IPS-18c (cell line): ENCODE results near the gene TRIML2.
A peak's percentile ranks its signal among the peaks of the same experiment; 100 is the strongest.

Experiments used
- H3K4me3 ChIP-seq: 2 replicates; pipeline ENCODE4 v1.7.0; 2013; ENCODE audit warnings: low read depth, mild to moderate bottlenecking, low read length, moderate library complexity; ENCODE audit not compliant: insufficient read depth
- H3K9me3 ChIP-seq: one replicate; pipeline ENCODE4 v1.6.1; 2013; ENCODE audit warnings: mild to moderate bottlenecking, low read length, moderate library complexity; ENCODE audit not compliant: control insufficient read depth, insufficient read depth

TRIML2 gene, protein sequence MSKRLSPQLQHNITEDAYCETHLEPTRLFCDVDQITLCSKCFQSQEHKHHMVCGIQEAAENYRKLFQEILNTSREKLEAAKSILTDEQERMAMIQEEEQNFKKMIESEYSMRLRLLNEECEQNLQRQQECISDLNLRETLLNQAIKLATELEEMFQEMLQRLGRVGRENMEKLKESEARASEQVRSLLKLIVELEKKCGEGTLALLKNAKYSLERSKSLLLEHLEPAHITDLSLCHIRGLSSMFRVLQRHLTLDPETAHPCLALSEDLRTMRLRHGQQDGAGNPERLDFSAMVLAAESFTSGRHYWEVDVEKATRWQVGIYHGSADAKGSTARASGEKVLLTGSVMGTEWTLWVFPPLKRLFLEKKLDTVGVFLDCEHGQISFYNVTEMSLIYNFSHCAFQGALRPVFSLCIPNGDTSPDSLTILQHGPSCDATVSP

DNA sequence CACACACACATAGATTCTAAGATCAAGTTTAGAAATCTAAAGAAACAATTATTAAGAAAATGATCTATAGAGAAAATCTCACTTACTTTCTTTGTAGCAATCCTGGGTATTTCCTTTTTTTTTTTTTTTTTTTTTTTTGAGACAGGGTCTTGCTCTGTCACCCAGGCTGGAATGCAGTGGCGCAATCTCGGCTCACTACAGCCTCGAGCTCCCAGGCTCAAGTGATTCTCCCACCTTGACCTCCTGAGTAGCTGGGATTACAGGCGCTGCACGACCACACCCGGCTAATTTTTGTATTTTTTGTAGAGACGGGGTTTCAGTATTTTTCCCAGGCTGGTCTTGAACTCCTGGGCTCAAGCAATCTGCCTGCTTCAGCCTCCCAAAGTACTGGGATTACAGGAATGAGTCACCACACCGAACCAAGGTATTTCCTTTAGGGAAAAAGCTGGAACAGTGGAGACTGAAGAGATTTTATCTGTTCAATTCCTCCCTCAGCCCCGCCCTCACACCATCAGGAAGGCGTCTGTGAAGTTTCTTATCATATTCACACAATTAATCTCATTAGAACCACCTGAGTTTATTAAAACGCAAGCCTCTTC is at the start of gene TRIML2:
TRIML2 (minus strand) TSS at position 447 of the 599 bp plus-strand sequence. CDS start 4,235 bp downstream, outside the sequence.
- H3K4me3 ChIP-seq = peak within 1 kb of the TSS; percentile 36; the same call in 1 of the 2 replicates

GRCh38 chr4:188158336-188158735 is 48.9 kb upstream of the TRIML2 start:
- Histone ChIP-seq H3K4me3 (no peak overlapping the region), H3K9me3 (peaks cover 2% of the 10 kb centered on the region)

More for the DNA sequence above, at the start of gene TRIML2:
- H3K9me3 ChIP-seq = no peaks in the 10 kb centered on the region

- Histone ChIP-seq H3K9me3 (peaks cover 4% of the 10 kb centered on the region), H3K4me3 (no peak overlapping the region)
Observed at GRCh38 chr4:188154668-188155405, 45.4 kb upstream of the TRIML2 start.

DNA sequence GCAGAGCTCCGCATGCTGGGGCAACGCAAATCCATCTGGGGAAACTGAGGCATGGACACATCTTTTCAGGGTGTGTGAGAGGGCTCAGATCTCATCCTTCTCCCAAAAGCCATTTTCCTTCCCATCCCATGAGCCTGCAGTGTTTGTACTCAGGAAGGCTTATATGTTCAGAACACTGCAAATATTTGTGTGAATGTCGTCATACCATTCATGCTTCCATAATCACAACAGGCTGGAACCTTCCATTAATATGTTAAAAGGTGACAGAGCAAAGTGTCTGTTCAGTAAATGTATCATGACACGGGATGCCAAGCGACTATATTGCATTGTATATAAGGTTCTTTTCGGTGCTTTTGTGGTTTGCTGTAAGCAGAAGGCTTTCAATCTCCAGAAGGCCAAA is 38.4 kb upstream of the TRIML2 start:
- Histone ChIP-seq H3K9me3 (peaks cover 2% of the 10 kb centered on the region), H3K4me3 (no peak overlapping the region)

DNA sequence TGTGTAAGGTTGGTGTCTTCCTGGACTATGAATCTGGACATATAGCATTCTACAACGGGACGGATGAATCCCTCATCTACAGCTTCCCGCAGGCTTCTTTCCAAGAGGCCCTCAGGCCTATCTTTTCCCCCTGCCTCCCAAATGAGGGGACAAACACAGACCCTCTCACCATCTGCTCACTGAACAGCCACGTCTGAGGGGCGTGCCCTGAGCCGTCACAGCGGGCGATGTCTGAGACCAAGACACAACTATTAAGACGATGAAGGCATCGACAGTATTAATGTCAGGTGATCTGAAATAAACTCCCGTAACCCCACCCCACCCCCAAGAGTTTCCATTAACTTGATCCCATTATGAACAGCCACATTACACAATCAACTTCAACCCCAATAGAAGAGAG is 37.8 kb upstream of the TRIML2 start:
- Histone ChIP-seq H3K4me3 (no peak overlapping the region), H3K9me3 (peaks cover 1% of the 10 kb centered on the region)

DNA sequence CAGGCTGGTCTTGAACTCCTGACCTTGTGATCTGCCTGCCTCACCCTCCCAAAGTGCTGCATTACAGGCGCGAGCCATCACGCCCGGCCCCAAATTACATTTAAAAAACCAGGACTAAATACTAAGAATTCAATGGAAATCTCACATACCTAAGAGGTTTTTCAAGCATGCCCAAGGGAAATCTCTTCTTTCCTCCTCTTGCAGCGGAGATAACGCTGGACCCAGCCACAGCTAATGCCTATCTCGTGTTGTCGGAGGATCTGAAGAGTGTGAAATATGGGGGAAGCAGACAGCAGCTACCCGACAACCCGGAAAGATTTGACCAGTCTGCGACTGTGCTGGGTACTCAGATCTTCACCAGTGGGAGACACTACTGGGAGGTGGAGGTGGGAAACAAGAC is 37.2 kb upstream of the TRIML2 start:
- H3K4me3 ChIP-seq = no peak overlapping the region
- H3K9me3 ChIP-seq = no peaks in the 10 kb centered on the region

DNA sequence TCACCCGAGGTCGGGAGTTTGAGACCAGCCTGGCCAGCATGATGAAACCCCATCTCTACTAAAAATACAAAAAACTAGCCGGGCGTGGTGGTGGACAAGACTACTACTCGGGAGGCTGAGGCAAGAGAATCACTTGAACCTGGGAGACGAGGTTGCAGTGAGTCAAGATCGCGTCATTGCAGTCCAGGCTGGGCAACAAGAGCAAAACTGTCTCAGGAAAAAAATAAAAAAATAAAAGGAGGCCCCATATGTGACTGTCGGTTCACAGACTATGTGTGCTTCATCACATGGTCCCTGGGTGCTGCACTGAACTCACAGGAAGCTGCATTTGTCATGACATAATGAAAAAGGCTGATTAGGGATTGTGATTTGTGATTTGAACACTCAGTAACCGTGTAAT is 36.2 kb upstream of the TRIML2 start:
- Histone ChIP-seq H3K4me3 (no peak overlapping the region), H3K9me3 (no peaks in the 10 kb centered on the region)

GRCh38 chr4:188143731-188144130 is 34.3 kb upstream of the TRIML2 start:
- no peak overlapping the region for H3K4me3 ChIP-seq
- H3K9me3 ChIP-seq = no peaks in the 10 kb centered on the region

DNA sequence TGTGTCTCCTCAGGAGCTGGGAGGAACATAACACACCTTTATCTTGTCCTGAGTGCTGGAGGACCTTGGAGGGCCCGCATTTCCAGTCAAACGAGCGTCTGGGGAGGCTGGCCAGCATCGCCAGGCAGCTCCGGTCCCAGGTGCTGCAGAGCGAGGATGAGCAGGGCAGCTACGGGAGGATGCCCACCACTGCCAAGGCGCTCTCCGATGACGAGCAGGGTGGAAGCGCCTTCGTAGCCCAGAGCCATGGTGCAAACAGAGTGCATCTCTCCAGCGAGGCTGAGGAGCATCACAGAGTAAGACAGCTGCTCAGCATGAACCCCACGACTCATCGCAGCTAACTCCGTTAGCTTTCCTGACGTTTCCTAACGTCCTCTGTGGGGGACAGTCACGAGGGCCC is 30.3 kb upstream of the TRIML2 start:
- no peaks in the 10 kb centered on the region for H3K9me3 ChIP-seq
- no peak overlapping the region for H3K4me3 ChIP-seq

- H3K9me3 ChIP-seq = no peaks in the 10 kb centered on the region
Observed at GRCh38 chr4:188139141-188139540, 29.7 kb upstream of the TRIML2 start, which contains the start of gene TRIML1. TRIML1 (plus strand) TSS chr4:188139441; CDS start chr4:188139559, 118 bp downstream.

GRCh38 chr4:188138227-188138626 is 28.8 kb upstream of the TRIML2 start:
- no peak overlapping the region for H3K4me3 ChIP-seq
- H3K9me3 ChIP-seq = no peaks in the 10 kb centered on the region

More at GRCh38 chr4:188139141-188139540, 29.7 kb upstream of the TRIML2 start, which contains the start of gene TRIML1:
- H3K4me3 ChIP-seq = no peak within 1 kb of the TSS

DNA sequence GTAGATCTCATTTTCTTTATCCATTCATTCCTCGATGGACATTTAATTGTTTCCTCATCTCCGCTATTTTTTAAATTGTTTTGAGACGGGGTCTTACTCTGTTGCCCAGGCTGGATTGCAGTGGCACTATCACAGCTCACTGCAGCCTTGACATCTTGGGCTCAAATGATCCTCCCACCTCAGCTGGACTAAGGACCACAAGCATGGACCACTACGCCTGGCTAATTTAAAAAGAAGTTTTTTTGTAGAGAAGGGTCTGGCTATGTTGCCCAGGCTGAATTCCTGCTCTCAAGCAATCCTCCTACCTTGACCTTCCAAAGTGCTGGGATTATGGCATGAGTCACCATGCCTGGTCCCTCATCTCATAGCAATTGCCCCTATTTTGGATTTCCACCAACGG is 22.8 kb upstream of the TRIML2 start:
- Histone ChIP-seq H3K4me3 (no peak overlapping the region), H3K9me3 (no peaks in the 10 kb centered on the region)

DNA sequence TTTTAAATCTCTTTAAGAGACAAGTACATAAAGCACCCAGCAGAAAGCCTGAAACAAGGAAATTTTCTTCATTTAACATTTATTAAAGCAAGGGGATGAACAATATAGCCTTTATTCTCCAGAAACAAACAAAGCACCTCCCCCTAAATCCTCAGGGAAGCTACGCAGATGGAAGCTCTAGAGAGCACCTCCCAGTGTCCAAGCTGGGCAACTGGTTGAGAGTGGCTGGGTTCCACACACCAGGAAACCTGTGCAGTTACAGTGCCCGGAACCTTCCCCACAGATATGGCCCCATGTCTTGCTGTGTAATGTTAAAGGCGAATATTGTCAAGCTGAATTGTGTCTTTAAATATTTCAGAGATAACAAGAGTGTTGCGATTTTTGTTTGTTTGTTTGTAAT is 21.0 kb upstream of the TRIML2 start:
- Histone ChIP-seq H3K9me3 (no peaks in the 10 kb centered on the region), H3K4me3 (no peak overlapping the region)

GRCh38 chr4:188127214-188127874 is 17.9 kb upstream of the TRIML2 start:
- Histone ChIP-seq H3K4me3 (no peak overlapping the region), H3K9me3 (no peaks in the 10 kb centered on the region)

- no peak overlapping the region for H3K4me3 ChIP-seq
- H3K9me3 ChIP-seq = no peaks in the 10 kb centered on the region
Observed at GRCh38 chr4:188121530-188121929, 12.1 kb upstream of the TRIML2 start.

GRCh38 chr4:188117631-188118324 is 8.4 kb upstream of the TRIML2 start:
- Histone ChIP-seq H3K4me3 (no peak overlapping the region), H3K9me3 (no peaks in the 10 kb centered on the region)

DNA sequence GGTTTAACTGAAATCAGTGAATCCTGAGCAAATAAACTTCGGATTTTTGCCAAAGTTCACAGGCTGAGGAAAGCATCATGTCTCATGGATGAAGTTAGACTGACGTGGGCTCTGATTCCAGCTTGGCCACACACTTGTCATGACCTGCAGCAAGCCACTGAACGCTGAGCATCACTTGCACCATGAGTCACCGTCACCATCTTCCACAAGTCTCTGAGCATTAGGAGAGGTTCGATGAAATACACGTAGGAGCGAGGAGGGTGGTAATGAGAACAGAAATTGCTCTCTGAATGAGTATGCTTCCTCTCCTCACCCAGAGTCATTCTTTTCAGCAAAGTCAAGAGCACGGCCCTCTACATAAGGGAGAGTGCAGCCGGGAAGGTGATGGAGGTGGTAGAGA is 3.8 kb upstream of the TRIML2 start:
- Histone ChIP-seq H3K4me3 (no peak overlapping the region), H3K9me3 (no peaks in the 10 kb centered on the region)
